ENCODE data around the gene CDPF1. TPM values are rescaled to one million over a fixed set of nuclear protein-coding genes. Genes with fewer than 3 reads are reported as not detected.

Gene CDPF1
- total RNA-seq, 1 experiment from 2014 or later: 8.1 TPM

GRCh38 chr22:46294784-46295183 lies 44.7 kb upstream of the CDPF1 start:
- Mint-ChIP-seq H3K27ac (no peak overlapping the region; a peak in 1 of 7 replicates), H3K36me3 (ENCODE audit: insufficient read depth in 1 of 3, low read depth in 3 of 3) (peaks cover 10 to 30% (median 29%) of the 10 kb centered on the region in 3 experiments; a peak in 6 of 7 replicates)
- DNase-seq: no peak

More at GRCh38 chr22:46294784-46295183, 44.7 kb upstream of the CDPF1 start:
- Histone ChIP-seq H4K20me1 (ENCODE audit: control insufficient read depth, insufficient read depth, insufficient read length) (no peaks in the 10 kb centered on the region), H3K23ac (ENCODE audit: insufficient read length, low read depth, low read length) (no peak overlapping the region), H2AFZ (ENCODE audit: low read length) (no peak overlapping the region), H3K4me1 (ENCODE audit: insufficient read depth, low read length) (no peaks in the 10 kb centered on the region), H3K23me2 (ENCODE audit: insufficient read length, low read depth, low read length, poor library complexity, severe bottlenecking) (peaks cover 9% of the 10 kb centered on the region), H2BK5ac (ENCODE audit: insufficient read length, low read length) (no peak overlapping the region), H3K4ac (ENCODE audit: low read depth, low read length) (no peak overlapping the region), H4K91ac (ENCODE audit: insufficient read length, low read depth, low read length) (no peak overlapping the region), H2BK15ac (ENCODE audit: low read depth, low read length) (no peak overlapping the region), H3K56ac (ENCODE audit: insufficient read length, low read depth, low read length) (no peak overlapping the region), H3K9ac (ENCODE audit: extremely low read depth, insufficient read length, low read length) (no peak overlapping the region), H2AK5ac (ENCODE audit: insufficient read length, low read length) (no peak overlapping the region), H3T11ph (ENCODE audit: low read length) (no peak overlapping the region), H2BK120ac (ENCODE audit: low read depth, low read length, poor library complexity, severe bottlenecking) (no peak overlapping the region), H4K8ac (replicated peaks; ENCODE audit: insufficient read length, low read depth, low read length) (no peak overlapping the region), H3K9me3 (ENCODE audit: control insufficient read depth, low read depth, low read length) (no peaks in the 10 kb centered on the region), H3K79me2 (ENCODE audit: insufficient read depth, low read length) (no peaks in the 10 kb centered on the region; the same call in 1 of the 2 replicates), H3K79me1 (ENCODE audit: insufficient read depth, low read depth, low read length, poor library complexity, severe bottlenecking) (no peaks in the 10 kb centered on the region), H3K18ac (ENCODE audit: insufficient read length, low read depth, low read length) (no peak overlapping the region), H3K4me2 (ENCODE audit: insufficient read depth, insufficient read length, low read length) (no peak overlapping the region), H3K27ac (ENCODE audit: insufficient read length, low read depth, low read length) (no peak overlapping the region), H4K5ac (ENCODE audit: insufficient read length, low read depth, low read length) (no peak overlapping the region), H3K14ac (ENCODE audit: insufficient read depth, low read length) (no peak overlapping the region), H2BK12ac (ENCODE audit: insufficient read length, low read depth, low read length) (no peak overlapping the region), H2BK20ac (ENCODE audit: low read depth, low read length, poor library complexity, severe bottlenecking) (no peak overlapping the region), H3K27me3 (ENCODE audit: insufficient read depth, low read length) (no peaks in the 10 kb centered on the region)
- peak overlapping the region in 1 of 2 experiments; percentile 67; a peak in 1 of 5 replicates for H3K4me3 Mint-ChIP-seq
- no peak for TF ChIP-seq CTCF (conservative IDR thresholded peaks at IDR 0.05)
- peaks cover 23% of the 10 kb centered on the region in 2 experiments for H3K4me1 Mint-ChIP-seq
- H3K27me3 Mint-ChIP-seq (ENCODE audit: low read depth): no peaks in the 10 kb centered on the region; the same call in 1 of the 2 replicates
- no peaks in the 10 kb centered on the region for H3K9me3 Mint-ChIP-seq
- no CpG with 5 or more reads among the region's 2 CpGs for WGBS (ENCODE audit: extremely low coverage, insufficient read length, low lambda C conversion rate)
